GM19240 (cell line): ENCODE results near the gene AP1M1.

Experiments used
- DNase-seq: peaks from one replicate; pipeline ENCODE4 v3.0.0; 2011; ENCODE audit warnings: low spot score; ENCODE audit not compliant: insufficient read length

Gene AP1M1

DNA sequence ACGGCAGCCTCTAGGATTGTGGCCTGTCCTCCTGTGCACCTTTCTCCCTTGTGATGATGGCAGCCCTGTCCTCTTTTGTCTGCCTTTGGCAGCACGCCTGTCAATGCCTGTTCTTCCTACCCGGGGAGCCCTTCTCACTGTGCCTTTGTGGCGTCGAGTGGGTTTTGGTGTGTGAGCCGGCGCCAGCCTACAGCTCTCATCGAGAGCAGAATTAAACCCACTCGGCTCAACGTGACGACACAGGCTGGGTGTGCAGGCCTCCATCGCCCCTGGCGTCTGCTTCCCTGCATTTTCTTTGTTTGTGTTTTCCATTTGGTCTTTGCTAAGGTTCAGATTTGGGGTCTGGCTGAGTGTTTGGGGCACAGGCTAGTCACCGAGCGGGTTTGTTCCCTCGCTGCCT is 34.4 kb downstream of the AP1M1 start:
- no peak for DNase-seq

DNA sequence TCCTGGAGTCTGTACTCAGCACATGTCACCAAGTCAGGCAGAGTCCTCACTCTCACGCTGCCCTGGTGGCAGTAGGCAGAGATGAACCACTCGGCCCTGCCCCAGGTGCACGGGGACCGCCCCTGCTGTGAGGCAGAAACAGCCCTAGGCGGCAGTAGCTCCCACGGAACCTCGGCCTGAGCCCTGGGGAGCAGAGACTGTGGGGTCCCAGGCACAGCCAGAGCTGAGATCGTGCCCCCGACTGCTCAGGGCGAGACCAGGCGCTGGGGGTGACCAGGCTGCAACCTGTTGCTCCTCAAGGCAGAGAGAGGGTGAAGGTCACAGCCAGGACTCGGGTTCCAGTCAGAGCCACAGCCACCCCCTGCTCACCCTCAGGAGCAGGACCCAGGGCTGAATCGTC is 34.9 kb downstream of the AP1M1 start:
- DNase-seq, result no peak

DNA sequence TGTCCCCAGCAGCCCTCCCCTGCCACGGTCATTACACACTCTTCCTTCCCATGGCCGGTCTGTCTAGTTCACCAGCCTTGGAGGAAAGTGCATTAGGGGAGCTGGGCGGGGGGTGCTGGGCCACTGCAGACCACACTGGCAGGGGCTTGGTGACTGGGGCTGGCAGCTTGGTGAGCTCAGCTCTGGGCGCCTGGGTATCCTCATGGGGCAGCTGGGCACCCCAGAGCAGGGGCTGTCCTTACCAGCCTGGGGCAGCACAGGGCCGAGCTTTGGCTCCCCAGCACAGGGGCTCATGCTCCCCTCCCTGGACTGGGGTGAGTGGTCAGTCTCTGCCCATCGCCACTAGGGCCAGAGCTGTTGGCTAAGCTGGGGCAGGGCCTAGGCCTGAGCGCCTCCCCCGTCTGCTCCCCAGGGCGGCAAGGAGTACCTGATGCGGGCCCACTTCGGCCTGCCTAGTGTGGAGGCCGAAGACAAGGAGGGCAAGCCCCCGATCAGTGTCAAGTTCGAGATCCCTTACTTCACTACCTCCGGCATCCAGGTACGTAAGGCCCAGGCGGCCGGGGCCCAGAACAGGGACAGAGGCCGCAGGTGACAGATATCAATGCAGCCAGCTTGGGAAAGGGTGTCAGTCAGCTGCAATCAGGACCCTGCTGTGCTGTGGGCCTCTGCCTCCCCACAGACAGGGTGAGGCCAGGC is 35.5 kb downstream of the AP1M1 start:
- DNase-seq, result no peak

DNA sequence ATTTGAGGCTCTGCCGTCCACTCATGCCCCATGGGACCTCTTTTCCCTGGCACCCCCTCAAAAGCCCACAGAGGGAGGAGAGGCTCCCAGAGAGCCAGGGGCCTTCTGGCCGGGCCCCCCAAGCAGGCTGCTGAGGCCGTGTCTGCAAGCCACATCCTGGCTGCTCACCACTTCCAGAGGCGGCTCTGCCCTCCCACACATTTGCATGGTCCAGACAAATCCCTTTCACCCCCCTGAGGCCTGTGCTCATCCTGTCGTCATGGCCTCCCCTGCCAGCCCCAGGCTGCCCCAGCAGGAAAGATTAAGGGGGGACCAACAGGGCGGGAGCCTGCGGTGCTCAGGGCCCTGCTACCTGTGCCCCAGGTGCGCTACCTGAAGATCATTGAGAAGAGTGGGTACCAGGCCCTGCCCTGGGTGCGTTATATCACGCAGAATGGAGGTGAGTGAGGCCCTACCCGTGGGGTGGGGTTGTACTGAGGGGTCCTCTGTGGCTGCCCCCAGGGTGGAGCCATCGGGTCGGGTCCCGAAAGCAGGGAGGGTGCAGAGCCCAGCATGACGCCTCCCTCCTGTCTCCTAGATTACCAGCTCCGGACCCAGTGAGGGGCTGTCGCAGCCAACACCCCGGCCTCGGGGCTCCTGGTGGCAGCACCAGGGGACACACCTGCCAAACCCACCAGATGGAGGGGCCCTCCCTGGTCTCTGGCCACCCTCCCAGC is 36.3 kb downstream of the AP1M1 start:
- DNase-seq, result no peak

DNA sequence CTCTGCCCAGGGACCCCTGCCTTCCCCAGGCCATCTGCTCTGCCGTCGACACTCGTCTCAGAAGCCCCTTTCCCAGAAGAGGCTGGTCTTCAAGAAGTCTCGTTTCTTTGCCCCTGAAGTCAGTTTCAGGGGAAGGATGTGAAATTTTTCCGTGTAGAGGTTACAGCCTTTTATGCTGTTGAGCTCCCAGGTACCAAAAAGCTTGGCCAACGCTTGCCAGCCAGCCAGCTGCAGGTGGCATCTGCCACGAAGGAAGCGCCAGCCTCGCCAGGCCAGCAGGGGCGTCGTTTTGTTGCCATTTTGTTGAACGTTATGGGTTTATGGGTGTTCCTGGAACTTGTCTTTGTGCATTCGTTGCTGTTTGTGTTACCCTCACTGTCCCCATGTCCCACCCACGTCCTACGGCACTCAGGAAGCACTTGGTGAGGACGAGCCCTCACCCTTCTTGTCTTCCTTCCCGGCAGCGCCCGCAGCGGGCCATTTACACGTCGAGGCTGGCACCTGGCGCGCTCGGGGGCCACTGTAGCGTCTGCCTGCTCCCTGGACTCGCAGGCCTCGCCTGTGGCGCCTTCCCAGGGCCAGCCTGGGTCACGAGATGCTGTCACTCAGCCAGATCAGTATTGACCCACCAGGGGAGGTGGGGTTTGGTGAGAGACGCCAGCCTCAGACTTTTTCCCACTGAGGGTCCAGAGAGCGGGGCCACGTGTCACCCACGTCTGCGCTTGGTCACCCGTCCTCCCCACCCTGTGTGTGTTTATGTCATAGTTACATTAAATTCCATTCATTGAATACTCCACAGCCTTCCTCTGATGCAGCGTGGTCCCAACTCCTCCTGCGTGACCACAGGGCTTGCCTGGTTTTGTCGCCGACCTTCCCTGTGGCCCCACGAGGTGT is 37.1 kb downstream of the AP1M1 start:
- no peak for DNase-seq

DNA sequence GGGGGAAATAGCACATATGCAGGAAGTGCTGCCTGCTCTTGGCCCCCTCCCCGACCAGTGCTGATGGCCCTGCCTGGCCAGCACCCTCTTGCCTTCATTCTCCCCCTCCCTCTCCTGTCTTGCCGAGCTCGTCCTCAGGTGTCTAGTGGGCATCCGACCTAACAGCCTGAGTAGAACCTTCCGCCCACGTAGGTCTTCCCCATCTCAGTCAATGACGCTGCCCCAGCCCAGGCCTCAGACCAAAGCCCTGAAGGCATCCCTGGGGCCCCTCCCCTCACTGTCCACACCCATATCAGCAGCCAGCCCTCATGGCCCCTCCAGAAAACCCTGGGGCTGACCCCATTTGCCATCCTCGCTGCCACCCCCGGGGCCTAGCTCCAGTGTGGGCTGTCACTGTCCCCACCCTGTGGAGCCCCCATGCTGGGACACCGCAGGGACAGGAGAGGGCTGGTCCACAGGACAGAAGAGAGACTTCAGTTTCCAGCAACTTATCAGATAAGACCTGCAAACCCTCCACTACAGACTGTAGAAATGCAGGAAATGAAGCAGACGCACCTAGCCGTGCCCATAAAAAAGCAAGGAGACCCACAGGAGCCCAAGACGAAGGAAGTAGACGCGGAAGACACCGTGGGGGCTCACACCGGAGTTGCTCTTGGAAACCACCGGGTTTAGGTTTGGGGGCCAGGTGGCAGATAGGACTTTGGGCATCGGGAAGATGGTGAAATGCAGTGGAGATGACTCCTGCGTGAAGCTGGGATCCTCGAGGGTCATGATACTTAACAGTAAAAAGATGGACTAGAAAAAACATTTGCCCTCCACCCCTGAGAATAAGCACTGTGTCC is 38.3 kb downstream of the AP1M1 start:
- DNase-seq, result no peak

DNA sequence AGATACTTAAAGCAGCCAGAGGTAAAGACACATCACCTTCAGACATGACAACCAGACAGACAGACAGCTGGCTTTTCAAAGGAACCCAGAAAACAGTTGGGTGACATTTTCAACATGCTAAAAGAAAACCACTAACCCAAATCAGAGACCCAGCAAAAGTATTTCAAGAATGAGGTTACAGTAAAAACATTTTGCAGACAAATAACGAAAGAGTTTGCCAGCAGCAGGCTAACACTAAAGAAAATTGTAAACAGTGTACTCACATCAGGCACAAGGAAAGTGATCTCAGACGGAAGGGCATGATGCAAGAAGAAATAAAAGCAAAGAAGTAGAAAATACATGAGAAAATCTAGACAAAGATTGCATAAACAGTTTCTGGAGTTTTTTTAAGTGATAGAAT is 46.4 kb downstream of the AP1M1 start:
- DNase-seq, result no peak

DNA sequence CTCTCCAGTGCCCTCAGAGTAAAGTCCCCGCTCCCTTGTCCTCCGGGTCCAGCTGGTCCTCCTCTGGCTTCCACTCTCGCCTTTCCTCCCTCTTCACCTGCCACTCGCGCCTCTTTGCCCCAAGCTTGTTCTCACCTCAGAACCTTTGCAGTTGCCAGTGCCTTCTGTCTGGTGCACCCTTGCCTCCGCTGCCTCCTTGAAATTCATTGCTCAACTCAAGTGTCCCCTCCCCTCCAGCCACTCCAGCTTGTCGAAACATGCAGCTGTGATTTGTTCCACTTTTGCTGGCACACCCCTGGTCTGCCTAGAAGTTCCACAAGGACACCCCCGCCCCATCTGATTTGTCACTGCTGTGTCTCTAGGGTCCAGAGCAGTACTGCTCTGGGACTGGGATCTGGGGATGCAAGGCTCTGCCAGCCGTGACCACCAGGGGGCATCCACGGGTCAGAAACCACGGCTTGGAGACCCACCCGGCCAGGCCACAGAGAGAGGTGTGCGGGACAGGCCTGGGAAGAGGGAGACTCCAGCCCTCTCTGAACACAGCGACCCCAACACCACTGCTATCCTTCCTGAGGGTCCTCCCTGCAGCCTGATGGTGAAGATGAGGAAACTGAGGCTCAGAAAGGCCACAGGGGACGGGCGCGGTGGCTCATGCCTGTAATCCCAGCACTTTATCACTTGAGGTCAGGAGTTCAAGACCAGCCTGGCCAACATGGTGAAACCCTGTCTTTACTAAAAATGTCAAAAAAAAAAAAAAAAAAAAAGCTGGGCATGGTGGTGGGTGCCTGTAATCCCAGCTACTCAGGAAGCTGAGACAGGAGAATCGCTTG is 49.9 kb downstream of the AP1M1 start:
- DNase-seq, result peak; percentile 96

DNA sequence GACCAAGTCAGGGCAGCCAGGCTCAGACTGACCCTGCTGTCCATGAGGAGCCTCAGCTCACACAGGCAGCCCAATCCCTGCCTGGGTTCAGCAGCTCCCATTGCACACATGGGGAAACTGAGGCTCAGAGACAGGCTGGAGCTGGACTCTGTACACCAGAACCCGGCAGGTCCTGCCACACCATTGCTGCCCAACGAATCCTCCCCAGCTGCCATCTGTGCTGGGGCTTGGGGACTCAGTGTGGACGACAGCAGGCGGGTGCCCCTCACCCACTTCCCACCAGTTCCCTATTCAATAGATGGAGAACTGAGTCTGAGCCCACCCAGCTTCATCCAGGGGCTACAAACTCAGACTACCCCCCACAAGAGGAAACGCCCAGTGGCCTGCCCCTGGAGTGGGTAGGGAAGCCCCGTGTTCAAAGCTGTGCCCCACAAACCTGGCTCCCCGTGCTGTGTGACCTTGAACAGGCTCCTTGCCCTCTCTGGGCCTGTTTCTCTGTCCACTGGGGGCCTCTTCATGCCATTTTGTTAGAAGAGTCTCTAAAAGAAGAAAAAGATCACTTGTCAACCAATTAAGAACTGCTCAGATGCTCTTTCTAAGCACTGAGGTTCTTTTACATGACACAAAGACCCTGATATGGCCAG is 50.8 kb downstream of the AP1M1 start:
- no peak for DNase-seq

DNA sequence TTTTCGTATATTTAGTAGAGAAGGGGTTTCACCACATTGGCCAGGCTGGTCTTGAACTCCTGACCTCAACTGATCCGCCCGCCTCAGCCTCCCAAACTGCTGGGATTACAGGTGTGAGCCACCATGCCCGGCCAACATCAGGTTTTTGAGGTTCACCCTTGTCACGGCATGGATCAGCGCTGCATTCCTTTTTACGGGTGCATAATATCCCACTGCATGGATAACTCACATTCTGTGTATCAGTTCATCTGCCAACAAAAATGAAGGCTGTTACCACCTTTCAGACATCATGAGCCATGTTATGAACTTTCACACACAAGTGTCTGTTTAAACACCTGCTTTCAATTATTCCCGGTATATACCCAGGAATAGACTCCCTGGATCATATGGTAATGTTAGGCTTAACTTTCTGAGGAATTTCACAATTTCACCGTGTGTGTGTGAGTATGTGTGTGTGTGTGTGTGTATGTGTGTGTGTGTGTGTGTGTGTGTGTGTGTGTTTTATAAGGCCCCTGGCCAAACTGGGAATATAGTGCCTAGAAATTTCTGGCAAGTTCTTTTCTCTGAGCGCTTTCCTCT is 52.2 kb downstream of the AP1M1 start:
- DNase-seq, result no peak

DNA sequence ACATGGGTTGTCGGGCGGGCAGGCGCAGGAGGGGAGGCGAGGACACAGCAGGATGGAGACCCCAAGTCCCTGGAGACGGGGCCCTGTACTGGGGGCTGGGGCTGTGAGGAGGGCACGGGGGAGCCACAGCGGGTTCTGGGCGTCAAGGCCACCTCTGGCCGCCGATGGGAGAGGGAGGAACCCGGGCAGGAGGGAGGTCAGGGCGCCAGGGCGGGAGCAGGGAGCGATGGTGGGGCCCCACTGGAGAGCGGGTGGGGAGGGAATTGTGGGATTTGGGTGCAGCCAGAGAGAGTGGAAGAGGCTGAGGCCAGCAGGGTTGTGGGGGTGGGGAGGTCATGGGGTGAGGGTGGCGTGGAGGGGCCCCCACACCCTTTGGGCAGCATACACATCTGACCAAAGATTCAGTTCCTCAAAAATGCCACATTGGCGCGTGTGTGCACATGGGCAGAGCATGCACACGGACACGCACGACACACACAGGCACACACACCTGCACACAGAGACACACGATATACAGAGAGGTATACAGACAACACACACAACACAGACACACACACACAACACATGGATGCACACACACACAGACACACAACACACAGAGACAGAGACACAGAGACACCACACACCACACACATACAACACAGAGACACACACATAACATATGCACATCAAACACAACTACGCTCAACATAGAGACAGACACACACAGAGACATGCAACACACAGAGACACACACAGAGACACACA is 54.9 kb downstream of the AP1M1 start:
- DNase-seq, result no peak

DNA sequence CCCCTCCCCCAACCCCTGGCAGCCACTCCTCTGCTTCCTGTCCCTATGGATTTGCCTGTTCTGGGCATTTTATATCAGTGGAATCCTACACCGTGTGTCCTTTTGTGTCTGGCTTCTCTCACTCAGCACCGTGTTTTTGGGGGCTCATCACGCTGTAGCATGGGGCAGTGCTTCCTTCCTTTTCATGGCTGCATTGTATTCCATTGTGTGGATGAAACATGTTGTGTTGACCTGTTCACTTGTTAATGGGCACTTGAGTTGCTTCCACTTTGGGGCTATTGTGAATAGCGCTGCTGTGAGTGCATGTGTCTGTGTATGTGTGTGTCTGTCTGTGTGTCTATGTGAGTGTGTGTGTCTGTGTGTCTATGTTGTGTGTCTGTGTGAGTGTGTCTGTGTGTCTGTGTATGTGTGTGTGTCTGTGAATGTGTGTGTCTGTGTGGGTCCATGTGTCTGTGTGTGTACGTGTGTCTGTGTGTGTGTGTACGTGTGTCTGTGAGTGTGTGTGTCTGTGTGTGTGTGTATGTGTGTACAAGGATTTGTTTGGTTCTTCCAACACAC is 57.2 kb downstream of the AP1M1 start:
- DNase-seq, result no peak

DNA sequence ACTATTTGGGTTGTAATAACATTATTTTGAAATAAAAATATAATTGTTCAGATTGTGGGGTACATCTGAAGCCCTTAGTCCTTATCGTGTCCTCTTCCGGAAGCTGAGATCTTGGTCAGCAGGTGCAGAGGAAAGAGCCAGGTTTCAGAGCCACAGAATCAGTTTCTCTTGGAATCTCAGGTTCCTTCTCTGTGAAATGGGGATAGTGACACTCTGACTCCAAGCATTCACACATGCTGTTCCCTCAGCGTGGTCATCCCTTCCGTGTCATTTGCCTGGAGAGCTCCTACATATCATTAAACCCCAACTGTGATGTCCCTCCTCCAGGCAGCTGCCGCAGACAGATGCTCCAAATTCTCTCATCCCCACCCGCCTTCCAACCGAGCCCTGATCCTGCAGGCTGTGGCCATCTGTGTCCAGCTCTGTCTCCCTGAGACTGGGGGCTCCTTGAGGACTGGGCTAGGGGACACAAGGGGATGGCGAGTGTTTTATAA is 59.8 kb downstream of the AP1M1 start:
- DNase-seq, result no peak

DNA sequence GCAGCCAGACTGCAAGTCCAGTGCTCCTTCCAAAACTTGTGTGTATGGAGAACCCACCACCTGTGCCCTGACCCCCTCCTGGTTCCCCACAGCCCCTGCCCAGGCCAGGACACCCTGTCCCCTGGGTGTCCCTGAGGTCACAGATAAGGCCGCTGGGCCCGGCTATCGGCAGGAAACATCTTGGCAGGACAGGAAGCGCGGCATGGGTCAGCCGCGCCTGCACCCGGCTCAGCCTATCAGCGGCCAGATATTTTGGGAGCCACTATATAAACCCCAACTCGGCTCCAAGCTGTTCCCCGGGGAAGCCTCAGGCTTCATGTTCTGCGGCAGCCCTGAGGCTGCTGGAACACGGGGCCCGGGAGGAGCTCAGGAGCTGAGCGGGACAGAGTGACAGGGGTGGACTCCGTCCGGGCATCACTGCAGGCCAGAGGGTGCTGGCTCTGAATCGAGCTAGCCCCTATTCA is 60.8 kb downstream of the AP1M1 start:
- no peak for DNase-seq

DNA sequence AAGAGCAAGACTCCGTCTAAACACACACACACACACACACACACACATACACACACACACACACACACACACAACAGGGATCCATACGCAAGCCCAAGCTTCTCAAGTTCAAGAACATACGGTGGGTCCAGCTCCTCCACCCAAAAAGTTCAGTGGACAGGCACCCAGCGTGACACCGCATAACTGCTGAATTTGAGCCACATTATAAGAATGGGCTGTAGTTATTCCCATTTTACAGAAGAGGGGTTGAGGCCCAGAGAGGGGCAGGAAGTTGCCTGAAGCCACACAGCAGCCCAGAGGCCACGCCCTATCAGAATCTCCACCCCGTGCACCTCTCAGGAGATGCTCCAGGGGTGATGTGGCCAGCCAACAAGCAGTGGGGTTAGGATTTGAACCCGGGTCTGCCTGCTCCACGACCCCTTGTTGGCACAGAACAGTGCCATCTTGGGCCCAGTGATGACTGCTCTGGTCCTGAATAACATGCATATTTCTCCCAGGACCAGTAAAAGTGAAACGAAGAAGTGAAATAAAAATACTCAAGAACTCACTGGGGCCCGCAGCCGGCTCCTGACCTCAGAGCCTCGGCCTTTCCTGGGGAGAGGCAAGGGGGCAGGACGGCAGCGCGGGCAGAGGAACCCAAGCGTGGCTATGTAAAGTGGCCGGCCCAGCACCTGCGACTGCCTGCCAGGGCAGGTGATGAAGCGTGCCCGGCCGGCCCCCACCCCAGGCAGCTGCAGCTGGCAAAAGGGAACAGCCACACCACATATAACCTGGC is 61.9 kb downstream of the AP1M1 start:
- DNase-seq, result no peak

DNA sequence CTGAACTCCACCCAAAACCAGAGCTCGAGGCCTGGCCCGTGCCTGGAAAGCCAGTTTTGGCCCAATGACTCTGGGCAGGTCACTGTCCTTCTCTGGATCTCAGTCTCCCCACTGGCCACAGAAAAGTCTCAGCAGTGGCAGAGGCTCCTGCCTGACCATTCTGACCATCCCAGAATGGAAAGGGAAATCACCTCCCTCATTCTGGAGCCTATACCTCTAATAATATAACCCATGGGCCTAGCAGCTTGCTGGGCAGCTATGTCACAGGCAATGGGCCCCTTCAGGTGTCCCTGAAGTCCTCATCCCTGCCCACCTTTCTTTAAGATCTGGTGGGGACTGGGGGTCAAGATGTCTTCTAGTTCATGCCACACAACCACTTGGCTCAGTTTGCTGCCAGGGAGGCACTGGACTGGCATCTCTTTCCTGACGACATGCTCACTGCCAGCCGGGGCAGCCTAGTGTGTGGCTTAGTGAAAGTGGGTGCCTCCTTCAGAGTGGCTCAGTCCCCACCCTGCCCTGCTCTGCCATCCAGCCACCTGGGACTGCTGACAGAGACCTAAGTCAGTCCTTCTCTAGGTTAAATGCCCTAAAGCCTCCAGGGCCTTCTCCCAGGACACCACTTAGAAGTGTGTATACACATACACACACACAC is 62.6 kb downstream of the AP1M1 start:
- DNase-seq, result no peak

DNA sequence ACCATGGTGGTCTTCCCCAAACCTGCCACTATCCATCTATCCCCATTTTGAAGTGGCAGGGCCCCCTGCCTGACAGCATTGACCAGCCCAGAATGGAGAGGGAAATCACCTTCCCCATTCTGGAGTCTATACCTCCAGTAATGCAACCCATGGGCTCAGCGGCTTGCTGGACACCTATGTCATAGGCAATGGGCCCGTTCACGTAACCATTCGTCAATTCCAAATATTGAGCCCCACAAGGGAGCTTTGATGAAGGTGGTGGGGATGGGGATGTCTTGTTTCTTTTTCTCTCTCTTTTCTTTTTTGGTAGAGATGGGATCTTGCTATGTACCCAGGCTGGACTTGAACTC is 63.1 kb downstream of the AP1M1 start:
- no peak for DNase-seq
